Ishikawa (cell line): ENCODE results near the gene VWC2L.

ENCODE experiments used
- CEBPB ChIP-seq: IDR thresholded peaks from 2 replicates; pipeline ENCODE4 v1.6.1; 2012
- CREB1 ChIP-seq: IDR thresholded peaks from 2 replicates; pipeline ENCODE4 v1.6.1; 2012; ENCODE audit warnings: low read depth
- EGR1 ChIP-seq: IDR thresholded peaks from 2 replicates; pipeline ENCODE4 v1.6.1; 2012
- EP300 ChIP-seq: IDR thresholded peaks from 2 replicates; pipeline ENCODE4 v1.6.1; 2012; ENCODE audit warnings: borderline replicate concordance
- FOXM1 ChIP-seq: IDR thresholded peaks from 2 replicates; pipeline ENCODE4 v1.6.1; 2012; ENCODE audit warnings: low read depth, borderline replicate concordance
- MAX ChIP-seq: IDR thresholded peaks from 2 replicates; pipeline ENCODE4 v1.6.1; 2012
- NFIC ChIP-seq: IDR thresholded peaks from 2 replicates; pipeline ENCODE4 v1.6.1; 2012
- RAD21 ChIP-seq: IDR thresholded peaks from 2 replicates; pipeline ENCODE4 v1.6.1; 2012; ENCODE audit warnings: low read depth
- REST ChIP-seq: IDR thresholded peaks from 2 replicates; pipeline ENCODE4 v1.6.1; 2012; ENCODE audit warnings: low read depth, mild to moderate bottlenecking
- TAF1 ChIP-seq: IDR thresholded peaks from 2 replicates; pipeline ENCODE4 v1.6.1; 2012; ENCODE audit warnings: low read depth, mild to moderate bottlenecking
- TCF12 ChIP-seq: IDR thresholded peaks from 2 replicates; pipeline ENCODE4 v1.6.1; 2012; ENCODE audit warnings: low read depth
- TEAD4 ChIP-seq: IDR thresholded peaks from 2 replicates; pipeline ENCODE4 v1.6.1; 2012
- USF1 ChIP-seq: IDR thresholded peaks from 2 replicates; pipeline ENCODE4 v1.6.1; 2012
- YY1 ChIP-seq: IDR thresholded peaks from 2 replicates; pipeline ENCODE4 v1.6.1; 2012; ENCODE audit warnings: low read depth
- ZBTB7A ChIP-seq: IDR thresholded peaks from 2 replicates; pipeline ENCODE4 v1.6.1; 2012; ENCODE audit warnings: low read depth

Gene VWC2L

GRCh38 chr2:214515111-214515510 lies 104.3 kb downstream of the VWC2L start:
- TF ChIP-seq EGR1 (no peak), NFIC (no peak), USF1 (no peak), TEAD4 (no peak)

- TF ChIP-seq CEBPB (no peak), MAX (no peak), CREB1 (no peak), YY1 (no peak), EGR1 (no peak), TCF12 (no peak), TEAD4 (no peak), NFIC (no peak), USF1 (no peak), EP300 (no peak), ZBTB7A (no peak), REST (no peak), FOXM1 (no peak), RAD21 (no peak), TAF1 (no peak)
These were observed 108.5 kb downstream of the VWC2L start for GRCh38 chr2:214519258-214519818.

- no peak for TF ChIP-seq ZBTB7A
- no peak for TF ChIP-seq TAF1
- TF ChIP-seq CEBPB = no peak
- TF ChIP-seq NFIC = no peak
- no peak for TF ChIP-seq YY1
- no peak for TF ChIP-seq EP300
- no peak for TF ChIP-seq TEAD4
- TF ChIP-seq TCF12 = no peak
- TF ChIP-seq REST = no peak
- no peak for TF ChIP-seq CREB1
- no peak for TF ChIP-seq USF1
- no peak for TF ChIP-seq EGR1
- no peak for TF ChIP-seq RAD21
These were observed 118.2 kb downstream of the VWC2L start for GRCh38 chr2:214529021-214529420.

- no peak for TF ChIP-seq TEAD4
- no peak for TF ChIP-seq MAX
- no peak for TF ChIP-seq ZBTB7A
- no peak for TF ChIP-seq RAD21
- no peak for TF ChIP-seq FOXM1
- no peak for TF ChIP-seq TAF1
- TF ChIP-seq REST = no peak
- no peak for TF ChIP-seq NFIC
- TF ChIP-seq USF1 = no peak
- TF ChIP-seq CEBPB = no peak
- TF ChIP-seq YY1 = no peak
- TF ChIP-seq EGR1 = no peak
- TF ChIP-seq CREB1 = no peak
- TF ChIP-seq TCF12 = no peak
- no peak for TF ChIP-seq EP300
These were observed 118.7 kb downstream of the VWC2L start for GRCh38 chr2:214529514-214529913.
